GM12878 (cell line): ENCODE data around the gene ZNF816. TPM values are rescaled to one million over a fixed set of nuclear protein-coding genes. Genes with fewer than 3 reads are reported as not detected.

Source experiments
- ATAC-seq: fragments of 200-7000 bp; cut with Tn5 transposase; 3 replicates; pipeline ENCODE4 v1.9.1; 2020; ENCODE audit warnings: mild to moderate bottlenecking, moderate library complexity
- BruUV-seq: library from RNA; stranded (reverse); fragments of 400-500 nt; replicated peaks from 2 replicates; lab custom pipeline; 2021; lab: Mats Ljungman, UMichigan
- CTCF ChIA-PET: fragments of 300-600 bp; sonication (Branson Sonifier 250); formaldehyde crosslinking; extraction: SDS; loops from one replicate; lab custom pipeline; 2021; ENCODE audit warnings: inconsistent platforms; lab: Yijun Ruan, JAX
- POLR2A ChIA-PET: fragments of 350-600 bp; formaldehyde crosslinking; extraction: SDS; loops from one replicate; lab custom pipeline; 2021; ENCODE audit warnings: inconsistent platforms; lab: Charles Lee
- RAD21 ChIA-PET: fragments of 300-600 bp; sonication (Branson Sonifier 250); formaldehyde crosslinking; loops from one replicate; lab custom pipeline; 2023; ENCODE audit warnings: antibody characterized with exemption; ENCODE audit not compliant: unreplicated experiment; lab: Charles Lee
- SMC1A ChIA-PET: fragments of 300-600 bp; sonication (Branson Sonifier 250); formaldehyde crosslinking; loops from one replicate; lab custom pipeline; 2023; ENCODE audit not compliant: unreplicated experiment, uncharacterized antibody; lab: Charles Lee
- DNase-seq: peaks from one replicate; pipeline ENCODE4 v3.0.0-alpha.2; 2011; ENCODE audit warnings: low read depth, low spot score
- FAIRE-seq: peaks from 3 replicates; lab custom pipeline; 2011; peaks lifted over from hg19 to GRCh38; lab: Jason Lieb, UNC
- H2AFZ ChIP-seq: 2 replicates; pipeline ENCODE4 v1.6.0; 2011; ENCODE audit warnings: low read depth, low read length, control low read depth; ENCODE audit not compliant: control insufficient read depth
- H3K27ac ChIP-seq: 2 replicates; pipeline ENCODE4 v1.5.1; 2011; ENCODE audit warnings: control low read depth; ENCODE audit not compliant: control insufficient read depth, insufficient read depth
- H3K27me3 ChIP-seq, 2 experiments: replicated peaks in 1 of 2; 2 replicates each; pipeline versions ENCODE4 v1.6.0 to v1.6.1; 2011; ENCODE audit warnings: low read length in 1 of 2; ENCODE audit not compliant: control insufficient read depth in 2 of 2, insufficient read depth in 2 of 2
- H3K36me3 ChIP-seq, 2 experiments: 2 replicates each; pipeline ENCODE4 v1.5.1; 2011; ENCODE audit warnings: low read length in 1 of 2; ENCODE audit not compliant: control insufficient read depth in 2 of 2, insufficient read depth in 2 of 2
- H3K4me1 ChIP-seq: 2 replicates; pipeline ENCODE4 v1.6.1; 2011; ENCODE audit warnings: mild to moderate bottlenecking, low read length, moderate library complexity, mixed read lengths; ENCODE audit not compliant: control insufficient read depth, insufficient read depth
- H3K4me2 ChIP-seq: 2 replicates; pipeline ENCODE4 v1.6.0; 2011; ENCODE audit warnings: control low read depth; ENCODE audit not compliant: control insufficient read depth, insufficient read depth
- H3K4me3 ChIP-seq: fragments of 200-600 bp; sonication (generic); 2 replicates; pipeline ENCODE4 v1.5.1; 2016
- H3K79me2 ChIP-seq: 2 replicates; pipeline ENCODE4 v1.6.0; 2011; ENCODE audit warnings: low read length; ENCODE audit not compliant: control insufficient read depth, insufficient read depth
- H3K9ac ChIP-seq: 2 replicates; pipeline ENCODE4 v1.8.0; 2011; ENCODE audit warnings: low read length, control low read depth, mixed read lengths; ENCODE audit not compliant: control insufficient read depth, insufficient read depth
- H3K9me3 ChIP-seq: replicated peaks from 3 replicates; pipeline ENCODE4 v1.5.1; 2011; ENCODE audit warnings: mild to moderate bottlenecking, low read length; ENCODE audit not compliant: control insufficient read depth, insufficient read depth
- H4K20me1 ChIP-seq: 2 replicates; pipeline ENCODE4 v1.6.0; 2011; ENCODE audit not compliant: control insufficient read depth, insufficient read depth
- whole genome bisulfite sequencing: methylation state at CpG from one replicate; pipeline ENCODE4 v1.1.6; 2016; ENCODE audit warnings: low lambda C conversion rate; ENCODE audit not compliant: insufficient replicate concordance, insufficient coverage; ENCODE audit errors: missing lambda C conversion rate; 5-methylcytosine and 5-hydroxymethylcytosine counted together
- in situ Hi-C: fragments of 300-500 bp; cut with MboI; formaldehyde crosslinking; loops from 9 replicates; pipeline ENCODE4 v1.14.3; 2018; ENCODE audit warnings: mixed read lengths
- intact Hi-C: fragments of 100-400 bp; cut with micrococcal nuclease; formaldehyde crosslinking; loops from one replicate; pipeline ENCODE4 v1.14.2; 2022; ENCODE audit not compliant: unreplicated experiment
- polyA plus RNA-seq, 11 experiments: library from polyadenylated mRNA; depleted of rRNA in 4 of 11; unstranded in 6 of 11; stranded (reverse) in 5 of 11; fragments of >200 nt; fragmentation: Nextera tagmentation in 4 of 11; fragmentation: Illumina TruSeq in 1 of 11; extraction: Ambion mirVana in 4 of 11; extraction: Trizol in 1 of 11; gene quantifications; 1 replicate in 1 of 11; 2 replicates in 10 of 11; pipeline versions ENCODE4 v1.2.1 to v1.2.3, GENCODE V29; 2011 to 2016; ENCODE audit warnings: inconsistent platforms in 2 of 11, missing spikeins in 2 of 11, low read depth in 1 of 11
- total RNA-seq, 4 experiments: library from RNA; depleted of rRNA in 3 of 4; stranded (reverse); fragments of >200 nt in 3 of 4; fragmentation: Illumina TruSeq in 1 of 4; extraction: Trizol in 1 of 4; gene quantifications; 2 replicates each; pipeline versions ENCODE4 v1.2.1 to v1.2.3, GENCODE V29; 2013 to 2021
- TF ChIP-seq, protein P1 (sequence below), 3 experiments: IDR thresholded peaks in 2 of 3; conservative IDR thresholded peaks in 1 of 3; 2 replicates each; pipeline ENCODE4 v1.5.1; 2011; ENCODE audit warnings: low read depth in 3 of 3, low read length in 3 of 3, mild to moderate bottlenecking in 3 of 3, control low read depth in 2 of 3, moderate library complexity in 2 of 3, inconsistent platforms in 1 of 3, mixed read lengths in 1 of 3; ENCODE audit not compliant: control insufficient read depth in 2 of 3, insufficient read depth in 1 of 3; ENCODE audit errors: extremely low read depth in 1 of 3
- TF ChIP-seq, protein P2 (sequence below): IDR thresholded peaks from 2 replicates; pipeline ENCODE4 v1.6.1; 2012; ENCODE audit warnings: low read depth, low read length, improper control_type of control experiment

The ZNF816 gene
- total and polyA plus RNA-seq, 10 of the 15 experiments (the other 5 are each of a cell fraction or from before 2014, with no cell fraction given), result 4.0 to 15.6 (median 7.5) TPM

DNA sequence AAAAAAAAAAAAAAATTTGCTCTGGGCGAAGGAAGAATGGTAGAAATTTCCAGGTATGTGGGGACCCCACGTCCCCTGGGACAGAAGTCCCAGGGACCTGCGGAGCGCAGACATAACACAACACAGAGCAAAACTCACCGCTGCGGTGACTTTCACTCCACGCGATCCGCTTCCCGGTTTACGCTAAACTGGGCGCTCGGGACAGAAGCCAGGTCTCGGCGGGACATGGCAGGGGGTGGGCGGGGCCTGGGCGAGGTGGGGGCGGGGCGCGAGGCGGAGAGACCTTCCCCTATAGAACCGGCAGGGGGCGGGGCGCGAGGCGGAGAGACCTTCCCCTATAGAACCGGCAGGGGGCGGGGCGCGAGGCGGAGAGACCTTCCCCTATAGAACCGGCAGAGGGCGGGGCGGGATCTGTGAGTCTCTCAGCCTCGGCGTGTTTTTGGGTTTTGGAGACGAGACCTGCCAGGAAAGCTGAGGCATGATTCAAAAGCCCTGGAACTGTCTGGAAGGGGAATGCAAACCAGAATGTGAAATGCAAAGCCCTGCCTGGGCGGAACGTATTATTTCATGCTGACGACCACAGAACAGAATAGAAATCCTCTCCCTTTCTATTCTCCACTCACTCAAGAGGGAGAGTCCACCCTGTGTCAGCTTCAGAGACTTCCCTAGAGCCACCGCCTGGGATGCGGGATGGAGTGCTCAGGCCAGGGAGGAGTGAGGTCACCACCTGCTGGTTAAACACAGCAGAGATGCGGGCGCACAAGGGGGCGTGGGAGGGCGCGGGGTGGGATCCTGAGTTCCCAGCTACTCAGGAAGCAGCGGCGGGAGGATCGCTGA, 30.9 kb upstream of the ZNF816 start:
- H3K4me3 ChIP-seq, result no peak overlapping the region
- H3K9ac ChIP-seq, result no peak overlapping the region
- no TSS peak for BruUV-seq
- no peaks in the 10 kb centered on the region for H3K27me3 ChIP-seq
- RAD21 ChIA-PET, result no interaction called here
- in situ Hi-C loops (no loop called here), intact Hi-C loops (no loop called here)
- peak; percentile 48 for ATAC-seq
- SMC1A ChIA-PET, result interaction anchor here (1.2 kb wide), 1 partner anchor 14 kb away, joined by 3 read pairs; no protein-coding TSS in a partner anchor
- POLR2A ChIA-PET, result no interaction called here
- H3K4me1 ChIP-seq, result no peaks in the 10 kb centered on the region
- TF ChIP-seq, protein P1, sequence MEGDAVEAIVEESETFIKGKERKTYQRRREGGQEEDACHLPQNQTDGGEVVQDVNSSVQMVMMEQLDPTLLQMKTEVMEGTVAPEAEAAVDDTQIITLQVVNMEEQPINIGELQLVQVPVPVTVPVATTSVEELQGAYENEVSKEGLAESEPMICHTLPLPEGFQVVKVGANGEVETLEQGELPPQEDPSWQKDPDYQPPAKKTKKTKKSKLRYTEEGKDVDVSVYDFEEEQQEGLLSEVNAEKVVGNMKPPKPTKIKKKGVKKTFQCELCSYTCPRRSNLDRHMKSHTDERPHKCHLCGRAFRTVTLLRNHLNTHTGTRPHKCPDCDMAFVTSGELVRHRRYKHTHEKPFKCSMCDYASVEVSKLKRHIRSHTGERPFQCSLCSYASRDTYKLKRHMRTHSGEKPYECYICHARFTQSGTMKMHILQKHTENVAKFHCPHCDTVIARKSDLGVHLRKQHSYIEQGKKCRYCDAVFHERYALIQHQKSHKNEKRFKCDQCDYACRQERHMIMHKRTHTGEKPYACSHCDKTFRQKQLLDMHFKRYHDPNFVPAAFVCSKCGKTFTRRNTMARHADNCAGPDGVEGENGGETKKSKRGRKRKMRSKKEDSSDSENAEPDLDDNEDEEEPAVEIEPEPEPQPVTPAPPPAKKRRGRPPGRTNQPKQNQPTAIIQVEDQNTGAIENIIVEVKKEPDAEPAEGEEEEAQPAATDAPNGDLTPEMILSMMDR (IDR thresholded peaks at IDR 0.05 in 2 of 3, conservative IDR thresholded peaks at IDR 0.05 in 1 of 3; ENCODE audit: control insufficient read depth in 2 of 3, extremely low read depth in 1 of 3, insufficient read depth in 1 of 3, low read depth in 3 of 3, low read length in 3 of 3), result peak in 1 of 3 experiments; percentile 29; a peak in 1 of 6 replicates
- TF ChIP-seq, protein P2, sequence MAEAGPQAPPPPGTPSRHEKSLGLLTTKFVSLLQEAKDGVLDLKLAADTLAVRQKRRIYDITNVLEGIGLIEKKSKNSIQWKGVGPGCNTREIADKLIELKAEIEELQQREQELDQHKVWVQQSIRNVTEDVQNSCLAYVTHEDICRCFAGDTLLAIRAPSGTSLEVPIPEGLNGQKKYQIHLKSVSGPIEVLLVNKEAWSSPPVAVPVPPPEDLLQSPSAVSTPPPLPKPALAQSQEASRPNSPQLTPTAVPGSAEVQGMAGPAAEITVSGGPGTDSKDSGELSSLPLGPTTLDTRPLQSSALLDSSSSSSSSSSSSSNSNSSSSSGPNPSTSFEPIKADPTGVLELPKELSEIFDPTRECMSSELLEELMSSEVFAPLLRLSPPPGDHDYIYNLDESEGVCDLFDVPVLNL, result no peak
- no peak overlapping the region for H3K27ac ChIP-seq
- H3K79me2 ChIP-seq, result no peaks in the 10 kb centered on the region
- WGBS, result 16% methylated on average over 31 of the region's 50 CpGs
- no peaks in the 10 kb centered on the region for H4K20me1 ChIP-seq
- no peak for FAIRE-seq
- peaks cover 2% of the 10 kb centered on the region; the same call in 1 of the 3 replicates for H3K9me3 ChIP-seq
- peak overlapping the region; percentile 42; the same call in 1 of the 2 replicates for H3K4me2 ChIP-seq
- DNase-seq, result no peak
- CTCF ChIA-PET, result no interaction called here
- H3K36me3 ChIP-seq, result no peaks in the 10 kb centered on the region
- peak overlapping the region; percentile 47 for H2AFZ ChIP-seq
